Measurements from ENCODE around the gene NR6A1. TPM values are rescaled to one million over a fixed set of nuclear protein-coding genes. Genes with fewer than 3 reads are reported as not detected.

The NR6A1 gene
- total RNA-seq, 1 experiment from 2014 or later = 99.3 TPM

DNA sequence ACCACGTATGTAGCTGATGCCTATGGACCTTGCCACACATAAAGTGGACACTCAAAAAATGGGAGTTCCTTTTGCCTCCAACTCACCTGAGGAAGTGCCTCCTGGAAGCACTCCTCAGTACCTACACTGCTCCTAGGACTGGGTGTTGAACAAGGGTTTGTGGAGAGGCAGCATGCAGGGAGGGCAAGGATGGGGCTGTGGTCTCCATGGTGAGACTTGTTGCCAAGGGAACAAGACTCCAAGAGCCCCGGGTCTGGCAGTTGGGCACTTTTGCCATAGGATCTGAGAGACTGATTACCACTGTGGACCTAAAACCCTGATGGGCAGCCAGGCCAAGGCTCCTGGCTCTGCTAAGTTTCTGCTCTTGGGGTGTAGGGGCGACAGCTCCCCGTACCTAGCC is 257.0 kb downstream of the NR6A1 start:
- Histone ChIP-seq H2BK5ac (ENCODE audit: insufficient read length, low read length) (no peak overlapping the region), H3K23me2 (ENCODE audit: insufficient read length, low read depth, low read length, poor library complexity, severe bottlenecking) (no peaks in the 10 kb centered on the region), H3K79me1 (ENCODE audit: insufficient read depth, low read depth, low read length, poor library complexity, severe bottlenecking) (no peaks in the 10 kb centered on the region), H3K27me3 (ENCODE audit: insufficient read depth, low read length) (no peaks in the 10 kb centered on the region), H3K56ac (ENCODE audit: insufficient read length, low read depth, low read length) (no peak overlapping the region), H3K4ac (ENCODE audit: low read depth, low read length) (no peak overlapping the region), H3K18ac (ENCODE audit: insufficient read length, low read depth, low read length) (no peak overlapping the region), H2BK12ac (ENCODE audit: insufficient read length, low read depth, low read length) (no peak overlapping the region), H2BK120ac (ENCODE audit: low read depth, low read length, poor library complexity, severe bottlenecking) (no peak overlapping the region), H3K79me2 (ENCODE audit: insufficient read depth, low read length) (no peaks in the 10 kb centered on the region), H2AFZ (ENCODE audit: low read length) (no peak overlapping the region), H3K4me1 (ENCODE audit: insufficient read depth, low read length) (no peaks in the 10 kb centered on the region), H3K27ac (ENCODE audit: insufficient read length, low read depth, low read length) (no peak overlapping the region), H3T11ph (ENCODE audit: low read length) (no peak overlapping the region), H4K91ac (ENCODE audit: insufficient read length, low read depth, low read length) (no peak overlapping the region), H3K9me3 (ENCODE audit: control insufficient read depth, low read depth, low read length) (no peaks in the 10 kb centered on the region), H3K9ac (ENCODE audit: extremely low read depth, insufficient read length, low read length) (no peak overlapping the region), H2BK15ac (ENCODE audit: low read depth, low read length) (no peak overlapping the region), H3K4me2 (ENCODE audit: insufficient read depth, insufficient read length, low read length) (no peak overlapping the region), H4K5ac (ENCODE audit: insufficient read length, low read depth, low read length) (no peak overlapping the region), H2AK5ac (ENCODE audit: insufficient read length, low read length) (no peak overlapping the region), H4K20me1 (ENCODE audit: control insufficient read depth, insufficient read depth, insufficient read length) (no peaks in the 10 kb centered on the region), H3K14ac (ENCODE audit: insufficient read depth, low read length) (no peak overlapping the region), H3K23ac (ENCODE audit: insufficient read length, low read depth, low read length) (no peak overlapping the region), H2BK20ac (ENCODE audit: low read depth, low read length, poor library complexity, severe bottlenecking) (no peak overlapping the region), H4K8ac (replicated peaks; ENCODE audit: insufficient read length, low read depth, low read length) (no peak overlapping the region)
- peaks cover 1 to 10% (median 6%) of the 10 kb centered on the region in 3 experiments; a peak in 4 of 7 replicates for H3K36me3 Mint-ChIP-seq (ENCODE audit: insufficient read depth in 1 of 3, low read depth in 3 of 3)
- no peaks in the 10 kb centered on the region for H3K9me3 Mint-ChIP-seq
- H3K27ac Mint-ChIP-seq = peak overlapping the region in 1 of 3 experiments; percentile 88; a peak in 2 of 7 replicates
- no peak for DNase-seq
- no peak for TF ChIP-seq CTCF (conservative IDR thresholded peaks at IDR 0.05)
- peaks cover 2% of the 10 kb centered on the region for H3K27me3 Mint-ChIP-seq (ENCODE audit: low read depth)
- WGBS (ENCODE audit: extremely low coverage, insufficient read length, low lambda C conversion rate) = no CpG with 5 or more reads among the region's 4 CpGs
- peaks cover 2 to 23% of the 10 kb centered on the region in 2 experiments; a peak in 3 of 4 replicates for H3K4me1 Mint-ChIP-seq
- no peak overlapping the region for H3K4me3 Mint-ChIP-seq

Data from H9 (cell line).